ENCODE data around the gene SRGAP3. TPM values are rescaled to one million over a fixed set of nuclear protein-coding genes. Genes with fewer than 3 reads are reported as not detected.

The SRGAP3 gene
- total RNA-seq, 6 experiments from 2014 or later, result 1.8 to 5.2 (median 3.1) TPM

DNA sequence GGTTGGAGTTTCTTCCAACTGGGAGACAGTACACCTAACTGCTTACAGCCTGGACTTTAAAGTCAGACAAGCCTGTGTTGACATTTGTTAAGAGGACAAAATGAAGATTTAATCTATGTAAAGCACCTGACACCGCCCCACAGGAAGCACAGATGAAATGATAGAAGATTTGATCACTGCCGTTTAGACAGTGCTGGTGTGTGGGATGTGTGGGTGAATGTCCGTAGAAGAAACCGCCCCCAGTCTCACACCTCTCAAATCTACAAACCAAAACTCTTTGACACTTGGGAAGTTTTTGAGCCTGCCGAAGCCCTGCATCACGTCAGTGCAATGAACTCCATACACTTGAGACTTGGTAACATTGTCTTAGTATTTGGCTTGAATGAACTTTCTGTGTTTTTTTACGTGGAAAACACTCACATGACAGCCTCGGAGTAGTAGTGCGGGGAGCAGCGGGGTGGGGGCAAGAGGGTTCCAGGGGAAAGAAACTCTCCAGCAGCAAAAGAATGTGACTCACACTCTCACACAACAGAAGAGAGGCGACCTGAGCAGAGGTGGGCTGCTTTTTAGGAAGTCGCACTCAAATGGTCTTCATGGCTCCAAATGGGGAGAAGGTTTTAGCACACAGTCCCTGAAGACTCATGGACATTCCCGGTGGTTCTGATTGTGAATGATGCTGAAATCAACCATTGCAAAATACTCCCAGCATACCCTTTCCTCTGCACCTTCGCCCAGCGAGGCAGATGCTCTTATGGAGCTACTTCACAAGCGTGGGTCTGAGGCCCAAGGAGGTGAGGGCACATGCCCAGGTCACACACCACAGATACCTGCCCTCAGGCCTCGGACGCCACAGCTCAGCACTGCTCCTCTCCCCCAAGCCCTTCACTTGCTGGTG, 79.2 kb downstream of the SRGAP3 start:
- Histone ChIP-seq H3K27me3 (no peaks in the 10 kb centered on the region), H3K27ac (no peak overlapping the region), H3K9me3 (no peaks in the 10 kb centered on the region), H3K36me3 (no peaks in the 10 kb centered on the region), H3K4me1 (no peaks in the 10 kb centered on the region), H3K4me3 (no peak overlapping the region)
- DNase-seq, result no peak
- no peak for ATAC-seq
- intact Hi-C loops (cut with DNase I), result no loop called here
- 79% methylated on average over 11 of the region's 18 CpGs for WGBS (ENCODE audit: insufficient coverage, low coverage, low lambda C conversion rate, missing lambda C conversion rate)
- TF ChIP-seq POLR2A (IDR thresholded peaks at IDR 0.05), result no peak
- TF ChIP-seq, protein P1, sequence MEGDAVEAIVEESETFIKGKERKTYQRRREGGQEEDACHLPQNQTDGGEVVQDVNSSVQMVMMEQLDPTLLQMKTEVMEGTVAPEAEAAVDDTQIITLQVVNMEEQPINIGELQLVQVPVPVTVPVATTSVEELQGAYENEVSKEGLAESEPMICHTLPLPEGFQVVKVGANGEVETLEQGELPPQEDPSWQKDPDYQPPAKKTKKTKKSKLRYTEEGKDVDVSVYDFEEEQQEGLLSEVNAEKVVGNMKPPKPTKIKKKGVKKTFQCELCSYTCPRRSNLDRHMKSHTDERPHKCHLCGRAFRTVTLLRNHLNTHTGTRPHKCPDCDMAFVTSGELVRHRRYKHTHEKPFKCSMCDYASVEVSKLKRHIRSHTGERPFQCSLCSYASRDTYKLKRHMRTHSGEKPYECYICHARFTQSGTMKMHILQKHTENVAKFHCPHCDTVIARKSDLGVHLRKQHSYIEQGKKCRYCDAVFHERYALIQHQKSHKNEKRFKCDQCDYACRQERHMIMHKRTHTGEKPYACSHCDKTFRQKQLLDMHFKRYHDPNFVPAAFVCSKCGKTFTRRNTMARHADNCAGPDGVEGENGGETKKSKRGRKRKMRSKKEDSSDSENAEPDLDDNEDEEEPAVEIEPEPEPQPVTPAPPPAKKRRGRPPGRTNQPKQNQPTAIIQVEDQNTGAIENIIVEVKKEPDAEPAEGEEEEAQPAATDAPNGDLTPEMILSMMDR (IDR thresholded peaks at IDR 0.05), result no peak

DNA sequence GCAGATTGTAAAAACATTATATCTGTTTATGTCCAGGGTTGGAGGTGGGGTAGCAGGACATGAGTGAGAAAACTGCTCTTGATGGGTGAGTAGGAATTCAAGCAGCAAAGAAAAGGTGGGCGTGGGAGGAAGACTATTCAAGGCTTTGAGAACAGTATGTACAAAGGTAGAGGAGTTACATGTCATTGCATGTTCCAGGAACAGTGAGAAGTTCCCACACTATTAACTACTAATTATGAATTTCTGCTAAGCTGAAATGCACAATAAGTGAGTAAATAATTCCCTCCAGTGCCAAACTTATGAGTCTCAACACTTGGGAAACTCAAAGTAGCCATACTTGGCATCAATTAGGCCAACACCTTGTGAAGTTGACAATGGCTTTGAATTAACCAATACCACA, 80.1 kb downstream of the SRGAP3 start:
- ATAC-seq (no peak), DNase-seq (no peak)
- Histone ChIP-seq H3K4me1 (no peaks in the 10 kb centered on the region), H3K36me3 (no peaks in the 10 kb centered on the region), H3K27me3 (no peaks in the 10 kb centered on the region), H3K4me3 (no peak overlapping the region), H3K27ac (no peak overlapping the region), H3K9me3 (no peaks in the 10 kb centered on the region)
- WGBS (ENCODE audit: insufficient coverage, low coverage, low lambda C conversion rate, missing lambda C conversion rate), result 91% methylated on average over 1 of the region's 1 CpG
- intact Hi-C loops (cut with DNase I), result no loop called here
- TF ChIP-seq POLR2A (IDR thresholded peaks at IDR 0.05), result no peak

DNA sequence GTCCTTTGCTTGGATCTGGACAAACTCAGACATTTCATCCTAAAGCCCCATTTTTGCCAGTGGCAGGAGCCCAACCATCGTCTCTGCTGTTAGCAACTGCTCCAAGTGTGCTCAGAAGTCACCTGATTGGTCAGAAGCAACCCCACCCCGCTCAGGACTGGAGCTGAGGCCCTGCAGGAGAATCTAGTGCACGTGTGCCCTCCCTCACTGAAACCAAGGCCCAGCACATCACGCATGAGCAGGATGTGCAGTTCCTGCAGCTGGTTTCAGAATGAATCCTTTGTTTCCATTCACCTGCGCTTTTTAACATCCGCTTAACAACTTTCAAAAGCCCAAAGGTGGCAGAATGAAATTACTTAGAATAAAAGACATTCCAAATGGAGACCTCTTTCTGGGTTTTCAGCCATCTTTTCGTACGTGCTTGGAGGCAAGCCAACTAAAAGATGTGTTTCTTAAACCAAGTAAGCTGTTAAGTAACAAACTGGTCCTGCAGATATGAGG, 81.2 kb downstream of the SRGAP3 start:
- DNase-seq, result no peak
- Histone ChIP-seq H3K27me3 (no peaks in the 10 kb centered on the region), H3K27ac (no peak overlapping the region), H3K4me3 (no peak overlapping the region), H3K4me1 (no peaks in the 10 kb centered on the region), H3K36me3 (no peaks in the 10 kb centered on the region), H3K9me3 (no peaks in the 10 kb centered on the region)
- TF ChIP-seq, protein P1 (IDR thresholded peaks at IDR 0.05), result no peak
- TF ChIP-seq POLR2A (IDR thresholded peaks at IDR 0.05), result no peak
- WGBS (ENCODE audit: insufficient coverage, low coverage, low lambda C conversion rate, missing lambda C conversion rate), result 69% methylated on average over 8 of the region's 8 CpGs
- no peak for ATAC-seq
- intact Hi-C loops (cut with DNase I), result no loop called here

DNA sequence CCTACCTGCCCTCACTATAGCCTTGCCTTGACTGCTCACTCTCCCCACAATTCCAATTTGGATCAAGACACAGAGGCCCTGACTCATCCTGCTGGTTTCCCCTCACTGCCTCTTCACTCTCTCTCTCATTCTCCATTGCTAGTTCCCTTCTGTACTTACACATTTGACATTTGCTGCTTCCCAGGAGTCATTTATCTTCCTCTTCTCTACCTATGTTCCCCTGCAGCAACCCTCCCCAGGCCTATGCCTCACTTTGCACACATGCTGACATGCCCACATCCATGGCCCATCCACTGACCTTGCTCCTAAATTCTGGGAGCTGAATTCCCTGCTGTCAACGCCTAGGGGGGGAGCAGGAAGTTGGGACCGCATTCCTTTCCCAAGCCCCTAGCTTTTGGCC, 82.2 kb downstream of the SRGAP3 start:
- no peaks in the 10 kb centered on the region for H3K4me1 ChIP-seq
- no peak for DNase-seq
- ATAC-seq, result no peak
- no peaks in the 10 kb centered on the region for H3K9me3 ChIP-seq
- intact Hi-C loops (cut with DNase I), result no loop called here
- H3K36me3 ChIP-seq, result no peaks in the 10 kb centered on the region
- no peak overlapping the region for H3K4me3 ChIP-seq
- no peak overlapping the region for H3K27ac ChIP-seq
- TF ChIP-seq, protein P1 (IDR thresholded peaks at IDR 0.05), result no peak
- no peak for TF ChIP-seq POLR2A (IDR thresholded peaks at IDR 0.05)
- no peaks in the 10 kb centered on the region for H3K27me3 ChIP-seq
- WGBS (ENCODE audit: insufficient coverage, low coverage, low lambda C conversion rate, missing lambda C conversion rate), result 62% methylated on average over 2 of the region's 2 CpGs

DNA sequence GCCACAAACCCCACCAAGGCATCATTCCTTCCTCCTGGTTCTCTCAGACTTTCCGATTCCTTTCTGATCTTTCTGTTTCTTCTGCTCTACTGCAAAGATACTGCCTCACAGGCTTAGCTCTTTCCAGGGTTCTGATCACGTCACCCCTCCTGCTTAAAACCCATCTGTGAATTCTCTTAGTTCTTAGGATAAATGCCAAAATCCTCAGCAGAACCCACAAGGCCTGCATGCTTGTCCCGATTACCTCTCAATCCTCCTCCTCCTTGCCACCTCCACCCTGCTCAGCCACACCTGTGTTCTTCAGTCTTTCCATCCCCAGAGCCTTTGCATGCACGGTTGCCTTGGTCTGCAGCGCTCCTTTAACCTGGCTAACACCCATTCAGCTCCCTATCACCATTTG, 84.0 kb downstream of the SRGAP3 start:
- Histone ChIP-seq H3K27ac (no peak overlapping the region), H3K4me1 (no peaks in the 10 kb centered on the region), H3K4me3 (no peak overlapping the region), H3K9me3 (no peaks in the 10 kb centered on the region), H3K36me3 (no peaks in the 10 kb centered on the region), H3K27me3 (no peaks in the 10 kb centered on the region)
- 86% methylated on average over 5 of the region's 5 CpGs for WGBS (ENCODE audit: insufficient coverage, low coverage, low lambda C conversion rate, missing lambda C conversion rate)
- TF ChIP-seq, protein P1 (IDR thresholded peaks at IDR 0.05), result no peak
- TF ChIP-seq POLR2A (IDR thresholded peaks at IDR 0.05), result no peak
- ATAC-seq (no peak), DNase-seq (no peak)
- intact Hi-C loops (cut with DNase I), result no loop called here
